DOHH2 (cell line): ENCODE data around the gene MGRN1.
A peak's percentile ranks its signal among the peaks of the same experiment; 100 is the strongest.

Experiments
- H3F3A ChIP-seq: fragments of 200-600 bp; sonication (generic), shearing (Covaris generic); 2 replicates; pipeline ENCODE4 v1.6.0; 2016; ENCODE audit warnings: antibody characterized with exemption, mild to moderate bottlenecking; ENCODE audit not compliant: control insufficient read depth, insufficient read depth
- H3K27ac ChIP-seq: fragments of 200-600 bp; sonication (generic); 2 replicates; pipeline ENCODE4 v1.5.1; 2014; ENCODE audit warnings: low read depth, mild to moderate bottlenecking, low read length, moderate library complexity
- H3K27me3 ChIP-seq: fragments of 200-600 bp; sonication (generic); 2 replicates; pipeline ENCODE4 v1.6.1; 2014; ENCODE audit warnings: mild to moderate bottlenecking, low read length, mixed read lengths; ENCODE audit not compliant: control insufficient read depth
- H3K36me3 ChIP-seq: fragments of 200-600 bp; sonication (generic); 2 replicates; pipeline ENCODE4 v1.6.1; 2014; ENCODE audit warnings: mild to moderate bottlenecking, low read length, moderate library complexity, mixed read lengths; ENCODE audit not compliant: control insufficient read depth
- H3K4me1 ChIP-seq: fragments of 200-600 bp; sonication (generic); 2 replicates; pipeline ENCODE4 v1.6.1; 2014; ENCODE audit warnings: mild to moderate bottlenecking, low read length, mixed read lengths; ENCODE audit not compliant: control insufficient read depth
- H3K4me2 ChIP-seq: fragments of 200-600 bp; sonication (generic); 2 replicates; pipeline ENCODE4 v1.6.0; 2014; ENCODE audit warnings: mild to moderate bottlenecking, low read length, moderate library complexity
- H3K4me3 ChIP-seq: fragments of 200-600 bp; sonication (generic); 2 replicates; pipeline ENCODE4 v1.5.1; 2014; ENCODE audit warnings: mild to moderate bottlenecking, low read length, mixed read lengths
- H3K79me2 ChIP-seq: fragments of 200-600 bp; sonication (generic); 2 replicates; pipeline ENCODE4 v1.6.1; 2014; ENCODE audit warnings: mild to moderate bottlenecking, low read length, mixed read lengths; ENCODE audit not compliant: control insufficient read depth
- H3K9me2 ChIP-seq: fragments of 200-600 bp; sonication (generic); replicated peaks from 2 replicates; pipeline ENCODE4 v1.6.1; 2014; ENCODE audit warnings: mild to moderate bottlenecking, low read length, mixed read lengths; ENCODE audit not compliant: control insufficient read depth
- H3K9me3 ChIP-seq: fragments of 200-600 bp; sonication (generic); 2 replicates; pipeline ENCODE4 v1.6.1; 2014; ENCODE audit warnings: antibody characterized with exemption, low read length, mixed read lengths; ENCODE audit not compliant: control insufficient read depth, insufficient read depth
- H4K20me1 ChIP-seq: fragments of 200-600 bp; sonication (generic); 2 replicates; pipeline ENCODE4 v1.6.0; 2014; ENCODE audit warnings: low read depth, mild to moderate bottlenecking, antibody characterized with exemption, low read length, moderate library complexity; ENCODE audit not compliant: control insufficient read depth, insufficient read depth
- EZH2phosphoT487 ChIP-seq: fragments of 200-600 bp; sonication (generic); IDR thresholded peaks from 2 replicates; pipeline ENCODE4 v1.6.1; 2017; ENCODE audit warnings: borderline replicate concordance, mild to moderate bottlenecking, antibody characterized with exemption, low read length, moderate library complexity, mixed read lengths
- TF ChIP-seq, protein P1 (sequence below): fragments of 200-600 bp; sonication (generic); IDR thresholded peaks from one replicate; pipeline ENCODE4 v1.5.1; 2014; ENCODE audit warnings: antibody characterized with exemption, mild to moderate bottlenecking, low read depth, low read length; ENCODE audit not compliant: poor library complexity, severe bottlenecking

Gene MGRN1

DNA sequence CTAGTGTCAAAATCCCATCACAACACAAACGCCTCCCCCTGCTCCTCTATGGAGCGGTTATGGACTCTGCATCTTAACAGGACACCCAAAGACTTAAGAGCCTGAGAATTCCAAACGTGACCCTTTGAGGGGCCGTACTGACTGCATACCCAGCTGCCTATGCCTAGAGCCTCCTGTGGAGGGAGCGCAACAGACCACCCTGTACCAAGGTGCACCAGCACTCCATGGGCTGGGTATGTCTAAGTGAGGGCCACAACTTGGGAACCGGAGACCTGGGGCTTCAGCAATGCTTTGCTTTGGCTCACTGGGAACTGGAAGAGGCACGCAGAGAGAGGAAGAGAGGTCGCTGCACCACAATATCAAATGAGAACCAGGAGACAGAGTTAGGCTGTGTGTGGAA lies 104.0 kb downstream of the MGRN1 start:
- Histone ChIP-seq H3K4me3 (no peak overlapping the region), H3F3A (no peaks in the 10 kb centered on the region), H3K9me3 (no peaks in the 10 kb centered on the region), H3K4me1 (no peaks in the 10 kb centered on the region; the same call in 1 of the 2 replicates), H3K4me2 (no peak overlapping the region), H3K27me3 (no peaks in the 10 kb centered on the region), H3K36me3 (peaks cover 7% of the 10 kb centered on the region; the same call in 1 of the 2 replicates), H3K9me2 (no peaks in the 10 kb centered on the region), H3K27ac (no peak overlapping the region), H4K20me1 (no peaks in the 10 kb centered on the region), H3K79me2 (peaks cover 13% of the 10 kb centered on the region)
- TF ChIP-seq EZH2phosphoT487, result no peak
- TF ChIP-seq, protein P1, sequence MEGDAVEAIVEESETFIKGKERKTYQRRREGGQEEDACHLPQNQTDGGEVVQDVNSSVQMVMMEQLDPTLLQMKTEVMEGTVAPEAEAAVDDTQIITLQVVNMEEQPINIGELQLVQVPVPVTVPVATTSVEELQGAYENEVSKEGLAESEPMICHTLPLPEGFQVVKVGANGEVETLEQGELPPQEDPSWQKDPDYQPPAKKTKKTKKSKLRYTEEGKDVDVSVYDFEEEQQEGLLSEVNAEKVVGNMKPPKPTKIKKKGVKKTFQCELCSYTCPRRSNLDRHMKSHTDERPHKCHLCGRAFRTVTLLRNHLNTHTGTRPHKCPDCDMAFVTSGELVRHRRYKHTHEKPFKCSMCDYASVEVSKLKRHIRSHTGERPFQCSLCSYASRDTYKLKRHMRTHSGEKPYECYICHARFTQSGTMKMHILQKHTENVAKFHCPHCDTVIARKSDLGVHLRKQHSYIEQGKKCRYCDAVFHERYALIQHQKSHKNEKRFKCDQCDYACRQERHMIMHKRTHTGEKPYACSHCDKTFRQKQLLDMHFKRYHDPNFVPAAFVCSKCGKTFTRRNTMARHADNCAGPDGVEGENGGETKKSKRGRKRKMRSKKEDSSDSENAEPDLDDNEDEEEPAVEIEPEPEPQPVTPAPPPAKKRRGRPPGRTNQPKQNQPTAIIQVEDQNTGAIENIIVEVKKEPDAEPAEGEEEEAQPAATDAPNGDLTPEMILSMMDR, result no peak

DNA sequence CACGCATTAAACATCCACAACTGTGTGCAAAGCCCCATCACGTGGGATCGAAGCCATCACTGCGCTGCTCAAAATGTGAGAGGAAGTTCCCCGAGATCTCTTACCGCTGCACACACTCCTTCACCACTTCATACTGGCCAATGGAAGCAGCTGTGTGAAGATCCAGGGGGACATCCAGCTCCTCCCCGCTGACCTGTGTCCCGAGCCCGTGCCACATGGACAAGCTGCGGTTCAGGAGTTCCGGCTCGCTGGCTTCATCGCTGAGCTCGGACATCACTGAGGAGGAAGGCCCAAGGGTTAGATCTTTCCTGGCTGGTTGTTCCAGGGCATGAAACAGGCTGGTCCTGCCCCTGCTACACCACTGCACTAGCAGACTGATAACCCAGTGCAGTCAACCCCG lies 105.2 kb downstream of the MGRN1 start:
- Histone ChIP-seq H4K20me1 (no peaks in the 10 kb centered on the region), H3F3A (no peaks in the 10 kb centered on the region), H3K9me2 (no peaks in the 10 kb centered on the region), H3K79me2 (peaks cover 15% of the 10 kb centered on the region), H3K4me3 (no peak overlapping the region), H3K4me1 (peaks cover under 1% of the 10 kb centered on the region), H3K27me3 (no peaks in the 10 kb centered on the region), H3K36me3 (peaks cover 7% of the 10 kb centered on the region; the same call in 1 of the 2 replicates), H3K4me2 (no peak overlapping the region), H3K9me3 (no peaks in the 10 kb centered on the region), H3K27ac (no peak overlapping the region)
- TF ChIP-seq EZH2phosphoT487, result no peak
- TF ChIP-seq, protein P1, result no peak

DNA sequence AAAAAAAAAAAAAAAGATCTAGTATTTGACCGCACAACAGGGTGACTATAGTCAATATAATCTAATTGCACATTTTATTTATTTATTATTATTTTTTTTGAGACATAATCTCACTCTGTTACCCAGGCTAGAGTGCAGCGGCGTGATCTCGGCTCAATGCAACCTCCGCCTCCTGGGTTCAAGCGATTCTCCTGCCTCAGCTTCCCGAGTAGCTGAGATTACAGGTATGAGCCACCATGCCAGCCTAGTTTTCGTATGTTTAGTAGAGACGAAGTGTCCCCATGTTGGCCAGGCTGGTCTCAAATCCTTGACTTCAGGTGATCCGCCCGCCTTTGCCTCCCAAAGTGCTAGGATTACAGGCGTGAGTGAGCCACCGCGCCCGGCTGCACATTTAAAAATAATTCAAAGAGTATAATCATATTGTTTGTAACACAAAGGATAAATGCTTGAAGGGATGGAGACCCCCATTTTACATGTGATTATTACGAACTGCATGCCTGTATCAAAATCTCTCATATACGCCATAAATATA lies 108.7 kb downstream of the MGRN1 start:
- Histone ChIP-seq H3K27ac (no peak overlapping the region), H3K9me2 (no peaks in the 10 kb centered on the region), H3K79me2 (peaks cover 15% of the 10 kb centered on the region), H3K4me1 (peaks cover 7% of the 10 kb centered on the region), H3K9me3 (no peaks in the 10 kb centered on the region), H3K4me2 (peak overlapping the region; percentile 71), H4K20me1 (no peaks in the 10 kb centered on the region), H3K4me3 (peak overlapping the region; percentile 84), H3K36me3 (no peaks in the 10 kb centered on the region), H3F3A (no peaks in the 10 kb centered on the region), H3K27me3 (no peaks in the 10 kb centered on the region)
- TF ChIP-seq, protein P1, result no peak
- no peak for TF ChIP-seq EZH2phosphoT487
